SKM-1 treated with dmso at 0.1 percent for 144 hours (cell line): ENCODE data around the gene IPO4.

Experiments used
- DNase-seq: peaks from one replicate; lab custom pipeline; 2025; ENCODE audit not compliant: unreplicated experiment; lab: John Stamatoyannopoulos, UW

Gene IPO4

DNA sequence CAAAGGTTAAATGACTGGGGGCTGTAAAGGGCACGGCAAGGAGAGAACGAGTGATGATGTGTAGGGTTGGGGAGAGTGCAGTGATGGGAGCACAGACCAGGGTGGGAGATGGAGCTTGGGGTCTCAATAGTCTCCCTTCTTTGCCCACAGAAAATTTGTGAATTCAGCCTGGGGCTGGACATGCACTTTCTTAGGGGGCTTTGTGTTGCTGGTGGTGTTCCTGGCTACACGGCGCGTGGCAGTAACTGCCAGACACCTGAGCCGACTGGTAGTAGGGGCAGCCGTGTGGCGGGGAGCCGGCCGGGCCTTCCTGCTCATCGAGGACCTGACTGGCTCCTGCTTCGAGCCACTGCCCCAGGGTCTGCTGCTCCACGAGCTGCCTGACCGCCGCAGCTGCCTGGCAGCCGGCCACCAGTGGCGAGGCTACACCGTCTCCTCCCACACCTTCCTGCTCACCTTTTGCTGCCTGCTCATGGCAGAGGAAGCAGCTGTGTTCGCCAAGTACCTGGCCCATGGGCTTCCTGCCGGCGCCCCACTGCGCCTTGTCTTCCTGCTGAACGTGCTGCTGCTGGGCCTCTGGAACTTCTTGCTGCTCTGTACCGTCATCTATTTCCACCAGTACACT, 56.4 kb downstream of the IPO4 start:
- DNase-seq: no peak

DNA sequence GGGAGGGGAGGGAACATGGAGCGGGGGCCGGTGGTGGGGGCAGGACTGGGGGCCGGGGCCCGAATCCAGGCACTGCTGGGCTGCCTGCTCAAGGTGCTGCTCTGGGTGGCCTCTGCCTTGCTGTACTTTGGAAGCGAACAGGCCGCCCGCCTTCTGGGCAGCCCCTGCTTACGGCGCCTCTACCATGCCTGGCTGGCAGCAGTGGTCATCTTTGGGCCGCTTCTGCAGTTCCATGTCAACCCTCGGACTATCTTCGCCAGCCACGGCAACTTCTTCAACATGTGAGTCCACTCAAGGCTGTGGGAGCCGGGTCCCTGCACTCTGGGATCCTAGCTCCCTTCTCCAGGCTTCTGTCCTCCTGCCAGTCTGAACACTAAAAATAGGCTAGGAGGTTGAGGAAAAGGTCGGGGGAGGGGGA, 57.1 kb downstream of the IPO4 start:
- no peak for DNase-seq

DNA sequence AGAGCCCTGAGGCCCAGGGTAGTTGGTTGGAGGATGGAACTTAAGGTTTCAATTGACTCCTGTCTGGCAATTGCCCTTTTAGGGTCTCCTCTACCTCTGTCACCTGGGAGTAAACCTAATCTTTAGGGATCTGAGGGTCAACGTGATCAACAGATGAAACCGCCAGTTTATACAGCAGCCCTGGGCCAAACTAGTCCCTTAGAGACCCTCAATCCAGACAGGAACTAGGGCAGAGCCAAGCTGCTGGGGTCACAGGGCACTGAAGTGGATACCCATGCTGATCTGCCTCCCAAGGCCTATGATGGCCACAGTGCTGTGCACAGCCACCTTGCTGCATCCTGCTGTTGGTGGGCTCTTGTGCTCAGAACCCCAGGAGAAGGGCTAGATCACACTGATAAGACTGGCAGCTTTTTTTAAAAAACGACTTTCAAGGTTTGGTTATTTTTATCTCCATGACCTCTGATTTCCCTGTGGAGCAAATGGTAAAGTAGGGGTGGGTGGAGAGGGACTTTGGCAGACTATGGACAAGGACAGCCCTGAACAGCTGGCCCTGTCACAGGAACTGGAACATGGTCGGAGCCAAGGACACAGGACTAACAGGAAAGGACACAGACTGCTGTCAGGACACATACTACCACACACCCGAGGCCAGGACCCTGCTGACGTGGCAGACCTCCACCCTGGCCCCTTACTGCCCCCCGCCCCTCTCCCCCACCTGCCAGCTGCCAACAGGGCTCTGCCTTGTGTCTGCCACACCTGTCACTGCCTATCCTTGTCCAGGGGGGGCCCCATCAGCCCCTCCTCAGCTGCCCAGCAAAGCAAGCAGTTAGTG, 57.7 kb downstream of the IPO4 start:
- DNase-seq: no peak

- DNase-seq: peak; percentile 18
Measured at GRCh38 chr14:24130380-24130716, 58.3 kb downstream of the IPO4 start, which contains the start of gene FITM1. Gene FITM1 (plus strand): TSS chr14:24130659. CDS start chr14:24131564, 905 bp downstream.
